HG03066 (cell line): ENCODE measurements around the gene CX3CL1.

Experiments
- ATAC-seq: cut with Tn5 transposase; IDR thresholded peaks from one replicate; pipeline ENCODE4 v1.9.1; 2021; ENCODE audit warnings: low read depth; ENCODE audit not compliant: unreplicated experiment

The CX3CL1 gene

GRCh38 chr16:57430955-57431354 lies 58.7 kb downstream of the CX3CL1 start:
- ATAC-seq: no peak

GRCh38 chr16:57432505-57432904 lies 60.2 kb downstream of the CX3CL1 start:
- ATAC-seq: no peak

- ATAC-seq: no peak
Observed at GRCh38 chr16:57432989-57433388, 60.7 kb downstream of the CX3CL1 start.

- no peak for ATAC-seq
Observed at GRCh38 chr16:57434003-57434402, 61.7 kb downstream of the CX3CL1 start.
